A673 (cell line): ENCODE results near the gene NAT9. TPM values are rescaled to one million over a fixed set of nuclear protein-coding genes. Genes with fewer than 3 reads are reported as not detected.

ENCODE experiments used
- BruUV-seq: library from RNA; stranded (reverse); fragments of 400-500 nt; replicated peaks from 2 replicates; lab custom pipeline; 2021; lab: Mats Ljungman, UMichigan
- CTCF ChIA-PET: fragments of 300-600 bp; sonication (Branson Sonifier 250); formaldehyde crosslinking; loops from one replicate; lab custom pipeline; 2022; ENCODE audit warnings: antibody characterized with exemption; lab: Charles Lee
- POLR2A ChIA-PET: fragments of 300-600 bp; sonication (Branson Sonifier 250); formaldehyde crosslinking; loops from one replicate; lab custom pipeline; 2022; ENCODE audit warnings: antibody characterized with exemption; ENCODE audit not compliant: low non-redundant PET; lab: Charles Lee
- DNase-seq: peaks from one replicate; pipeline ENCODE4 v3.0.0-alpha.2; 2015; ENCODE audit warnings: low spot score
- H3K27ac ChIP-seq: fragments of 200-600 bp; sonication (generic); 2 replicates; pipeline ENCODE4 v1.5.1; 2016; ENCODE audit warnings: mixed run types, low read depth, mild to moderate bottlenecking, mixed read lengths, antibody characterized with exemption, low read length; ENCODE audit not compliant: poor library complexity, severe bottlenecking
- H3K27me3 ChIP-seq: fragments of 200-600 bp; sonication (generic); replicated peaks from 2 replicates; pipeline ENCODE4 v1.6.1; 2017; ENCODE audit warnings: mixed run types, low read depth, mild to moderate bottlenecking, mixed read lengths, antibody characterized with exemption, low read length; ENCODE audit not compliant: insufficient read depth, poor library complexity
- H3K36me3 ChIP-seq: fragments of 200-600 bp; sonication (generic); 2 replicates; pipeline ENCODE4 v1.6.1; 2016; ENCODE audit warnings: mixed run types, mild to moderate bottlenecking, mixed read lengths, antibody characterized with exemption, low read length; ENCODE audit not compliant: insufficient read depth, poor library complexity, severe bottlenecking
- H3K4me1 ChIP-seq: fragments of 200-600 bp; sonication (generic); 2 replicates; pipeline ENCODE4 v1.6.1; 2017; ENCODE audit warnings: mixed run types, mild to moderate bottlenecking, mixed read lengths, antibody characterized with exemption, low read length; ENCODE audit not compliant: insufficient read depth, poor library complexity, severe bottlenecking
- H3K4me3 ChIP-seq: fragments of 200-600 bp; sonication (generic); 2 replicates; pipeline ENCODE4 v1.5.1; 2016; ENCODE audit warnings: low read depth, mixed run types, mild to moderate bottlenecking, mixed read lengths, low read length; ENCODE audit not compliant: poor library complexity, severe bottlenecking
- H3K9me3 ChIP-seq: fragments of 200-600 bp; sonication (generic); 2 replicates; pipeline ENCODE4 v1.6.1; 2016; ENCODE audit warnings: mixed run types, low read depth, mild to moderate bottlenecking, mixed read lengths, antibody characterized with exemption, low read length; ENCODE audit not compliant: poor library complexity, severe bottlenecking
- EZH2 ChIP-seq: fragments of 200-600 bp; sonication (generic); IDR thresholded peaks from 2 replicates; pipeline ENCODE4 v1.6.1; 2017; ENCODE audit warnings: borderline replicate concordance, low read depth, mild to moderate bottlenecking, mixed read lengths, antibody characterized with exemption, low read length; ENCODE audit not compliant: poor library complexity, severe bottlenecking
- intact Hi-C: fragments of 100-400 bp; cut with micrococcal nuclease; formaldehyde crosslinking; loops from one replicate; pipeline ENCODE4 v1.10.0; 2022; ENCODE audit not compliant: unreplicated experiment
- total RNA-seq: library from RNA; stranded (reverse); gene quantifications from 2 replicates; pipeline ENCODE4 v1.2.3, GENCODE V29; 2021
- TF ChIP-seq, protein P1 (sequence below): fragments of 300-800, 200-600 bp; sonication (generic); conservative IDR thresholded peaks from 2 replicates; pipeline ENCODE4 v1.5.1; 2017; ENCODE audit warnings: low read depth, mild to moderate bottlenecking, antibody characterized with exemption, low read length, moderate library complexity, mixed read lengths

NAT9 gene
- total RNA-seq, 1 experiment from 2014 or later, result 60.6 TPM

DNA sequence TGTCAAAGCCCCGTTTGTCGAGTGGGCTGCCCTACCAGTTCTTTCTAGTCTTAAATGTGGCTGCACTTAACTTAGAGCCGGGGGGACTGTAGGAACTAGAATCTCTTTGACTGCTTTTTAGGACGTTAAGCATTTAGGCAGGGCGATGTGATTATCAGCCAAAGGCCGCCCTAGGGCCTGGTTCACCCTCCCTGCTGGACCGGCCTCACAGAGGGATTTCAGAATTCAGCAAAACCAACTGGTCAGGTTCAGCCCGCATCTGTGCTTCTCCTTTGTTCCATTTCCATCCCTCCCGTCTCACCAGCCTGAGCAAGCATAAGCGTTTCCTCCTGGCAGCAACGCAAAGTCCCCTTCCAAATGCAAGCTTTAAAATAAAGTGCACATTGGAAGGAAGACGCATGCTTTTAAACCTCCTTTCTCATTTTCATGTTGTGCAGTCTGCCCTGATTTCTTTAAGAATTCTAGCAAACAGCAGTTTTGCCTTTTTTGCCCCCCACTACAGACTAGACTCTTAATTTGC lies 16.5 kb upstream of the NAT9 start:
- no TSS peak for BruUV-seq
- Histone ChIP-seq H3K9me3 (no peaks in the 10 kb centered on the region), H3K4me3 (no peak overlapping the region), H3K4me1 (no peaks in the 10 kb centered on the region), H3K27me3 (no peaks in the 10 kb centered on the region), H3K36me3 (peaks cover 21% of the 10 kb centered on the region), H3K27ac (no peak overlapping the region)
- TF ChIP-seq, protein P1, sequence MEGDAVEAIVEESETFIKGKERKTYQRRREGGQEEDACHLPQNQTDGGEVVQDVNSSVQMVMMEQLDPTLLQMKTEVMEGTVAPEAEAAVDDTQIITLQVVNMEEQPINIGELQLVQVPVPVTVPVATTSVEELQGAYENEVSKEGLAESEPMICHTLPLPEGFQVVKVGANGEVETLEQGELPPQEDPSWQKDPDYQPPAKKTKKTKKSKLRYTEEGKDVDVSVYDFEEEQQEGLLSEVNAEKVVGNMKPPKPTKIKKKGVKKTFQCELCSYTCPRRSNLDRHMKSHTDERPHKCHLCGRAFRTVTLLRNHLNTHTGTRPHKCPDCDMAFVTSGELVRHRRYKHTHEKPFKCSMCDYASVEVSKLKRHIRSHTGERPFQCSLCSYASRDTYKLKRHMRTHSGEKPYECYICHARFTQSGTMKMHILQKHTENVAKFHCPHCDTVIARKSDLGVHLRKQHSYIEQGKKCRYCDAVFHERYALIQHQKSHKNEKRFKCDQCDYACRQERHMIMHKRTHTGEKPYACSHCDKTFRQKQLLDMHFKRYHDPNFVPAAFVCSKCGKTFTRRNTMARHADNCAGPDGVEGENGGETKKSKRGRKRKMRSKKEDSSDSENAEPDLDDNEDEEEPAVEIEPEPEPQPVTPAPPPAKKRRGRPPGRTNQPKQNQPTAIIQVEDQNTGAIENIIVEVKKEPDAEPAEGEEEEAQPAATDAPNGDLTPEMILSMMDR, result no peak
- no peak for DNase-seq
- ChIA-PET CTCF (interaction anchor here (1.2 kb wide), 1 partner anchor 69 kb away, joined by 5 read pairs; no protein-coding TSS in a partner anchor), POLR2A (interaction anchor here (0.5 kb wide), 1 partner anchor 81 kb away, joined by 12 read pairs; no protein-coding TSS in a partner anchor)
- intact Hi-C loops, result no loop called here

DNA sequence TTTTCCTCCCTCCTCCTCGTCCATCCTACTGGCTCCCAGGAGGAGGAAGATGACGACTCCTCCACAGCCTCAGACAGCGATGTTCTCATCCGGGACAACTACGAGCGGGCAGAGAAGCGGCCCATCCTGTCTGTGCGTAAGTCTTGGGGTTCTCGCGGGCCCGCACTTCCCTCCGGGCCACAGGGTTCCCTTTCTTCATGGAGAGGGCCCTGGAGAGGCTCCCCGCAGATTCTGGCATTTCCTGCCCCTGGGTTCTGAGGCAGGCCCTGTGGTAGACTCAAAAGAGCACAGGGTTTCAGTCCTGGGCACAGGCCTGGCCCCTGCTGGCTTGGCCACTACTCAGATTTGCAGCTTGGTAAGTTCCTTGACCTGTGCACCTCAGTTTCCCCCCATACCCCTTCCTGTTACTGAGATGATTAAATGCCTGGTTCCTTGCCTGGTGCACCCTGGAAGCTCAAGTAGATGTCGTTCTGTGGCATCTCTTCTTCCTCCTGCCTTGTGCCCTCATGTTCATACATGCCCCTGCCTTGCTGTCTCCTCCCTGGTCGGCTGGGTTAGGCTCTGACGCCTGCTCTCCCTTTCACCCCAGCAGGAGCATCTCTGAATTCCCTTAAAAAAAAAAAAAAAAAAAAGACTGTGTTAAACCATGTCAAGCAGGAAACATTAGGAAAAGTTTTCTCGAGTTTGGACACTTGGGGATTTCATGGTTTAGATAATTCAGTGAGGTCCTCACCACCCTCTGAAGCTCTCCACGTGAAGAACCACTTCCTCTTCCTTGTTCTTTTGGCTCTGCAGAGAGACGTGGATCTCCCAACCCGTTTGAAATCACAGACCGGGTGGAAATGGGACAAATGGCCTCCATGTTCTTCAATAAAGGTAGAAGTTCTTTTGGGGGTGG lies 14.3 kb upstream of the NAT9 start:
- CTCF ChIA-PET, result interaction anchor here (0.5 to 1.5 kb wide), 7 partner anchors 69 to 253 kb away, joined by 3 to 9 read pairs (median 3); partner anchors contain the start of gene GRIN2C
- intact Hi-C loops, result loop anchor here (1.0 kb wide), 2 partner anchors 72 to 168 kb away; no protein-coding TSS in a partner anchor
- no peaks in the 10 kb centered on the region for H3K4me1 ChIP-seq
- H3K4me3 ChIP-seq, result no peak overlapping the region
- BruUV-seq, result no TSS peak
- no peaks in the 10 kb centered on the region for H3K9me3 ChIP-seq
- H3K27me3 ChIP-seq, result no peaks in the 10 kb centered on the region
- peaks cover 20% of the 10 kb centered on the region for H3K36me3 ChIP-seq
- POLR2A ChIA-PET, result no interaction called here
- TF ChIP-seq, protein P1, result no peak
- peak; percentile 30 for DNase-seq
- no peak overlapping the region for H3K27ac ChIP-seq

DNA sequence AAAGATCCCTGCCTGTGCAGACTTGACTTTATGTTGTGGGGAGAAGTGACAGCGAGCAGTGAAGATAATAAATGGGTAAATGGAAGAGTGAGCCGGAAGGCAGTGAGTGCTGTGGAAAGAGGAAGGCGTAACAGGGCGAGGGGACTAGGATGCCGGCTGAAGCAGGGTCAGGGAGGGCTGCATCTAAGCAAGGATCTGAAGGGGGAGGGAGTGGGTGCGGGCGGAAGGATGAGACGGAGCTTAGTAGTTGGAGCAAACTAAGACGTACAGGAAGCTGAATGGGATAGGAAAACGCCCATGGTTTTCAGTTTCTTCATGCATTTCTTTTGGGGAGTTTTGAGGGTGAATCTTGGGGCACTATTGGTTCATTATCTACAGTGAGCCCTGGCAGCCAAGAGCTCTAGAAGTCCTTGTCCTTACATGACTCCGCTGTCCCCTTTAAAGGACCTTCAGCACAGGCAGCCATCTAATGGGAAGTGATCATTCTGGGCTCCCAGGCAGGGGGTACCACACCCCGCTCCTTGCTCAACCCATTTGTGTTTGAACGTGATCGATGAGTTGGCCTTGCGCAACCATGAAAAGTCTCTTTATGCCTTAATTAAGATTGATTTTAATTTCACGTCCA lies 10.4 kb upstream of the NAT9 start:
- BruUV-seq, result no TSS peak

More for the DNA sequence above, 10.4 kb upstream of the NAT9 start:
- intact Hi-C loops, result no loop called here
- no peak for DNase-seq
- Histone ChIP-seq H3K4me3 (no peak overlapping the region), H3K4me1 (no peaks in the 10 kb centered on the region), H3K27ac (no peak overlapping the region), H3K9me3 (no peaks in the 10 kb centered on the region), H3K36me3 (peaks cover 6% of the 10 kb centered on the region), H3K27me3 (no peaks in the 10 kb centered on the region)
- ChIA-PET POLR2A (no interaction called here), CTCF (no interaction called here)
- TF ChIP-seq, protein P1, result no peak
- TF ChIP-seq EZH2, result no peak
